HG03342 (cell line): ENCODE measurements around the gene DHX8.
"Not testable (repeated sequence)": the region's sequence is repeated elsewhere in the genome, so short reads cannot be mapped to it uniquely, and the experiment has no call there.

ENCODE experiments used
- ATAC-seq: cut with Tn5 transposase; IDR thresholded peaks from one replicate; pipeline ENCODE4 v1.9.1; 2021; ENCODE audit warnings: mild to moderate bottlenecking, moderate library complexity; ENCODE audit not compliant: unreplicated experiment

The DHX8 gene

DNA sequence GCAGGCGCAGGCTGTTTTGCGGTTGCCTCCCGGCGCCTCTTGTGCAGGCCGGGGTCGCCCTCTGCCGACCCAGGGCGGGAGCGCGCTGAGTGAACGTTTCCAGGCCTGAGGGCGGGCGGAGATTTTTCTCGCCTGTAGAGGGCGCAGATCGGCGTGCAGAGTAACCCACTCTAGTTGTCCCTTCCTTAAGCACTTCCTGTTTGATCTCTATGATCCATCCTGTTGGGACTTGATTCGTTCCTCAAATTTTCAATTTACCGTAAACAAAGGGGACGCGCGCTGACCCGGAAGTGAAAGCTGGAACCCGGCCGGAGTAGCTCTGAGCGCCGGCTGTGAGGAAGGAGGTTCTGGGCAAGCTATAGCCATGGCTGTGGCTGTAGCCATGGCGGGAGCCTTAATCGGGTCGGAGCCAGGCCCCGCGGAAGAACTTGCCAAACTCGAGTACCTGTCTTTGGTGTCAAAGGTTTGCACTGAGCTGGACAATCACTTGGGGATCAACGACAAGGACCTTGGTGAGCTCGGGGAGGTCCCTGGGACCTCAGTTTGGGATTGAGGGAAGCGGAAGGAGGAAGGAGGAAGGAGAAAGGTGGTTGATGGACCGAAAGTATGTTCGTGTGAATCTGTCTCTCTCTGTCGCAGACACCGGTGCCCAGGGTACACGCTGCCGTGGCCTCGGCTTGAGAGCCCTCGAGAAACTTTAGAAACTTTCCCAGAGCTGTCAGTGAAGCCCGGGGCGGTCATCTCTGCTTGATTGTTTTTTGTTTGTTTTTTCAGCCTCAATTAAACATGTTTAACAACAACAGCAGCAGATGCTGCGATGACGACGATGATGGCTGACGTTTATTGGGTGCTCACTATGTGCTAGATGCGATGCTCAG lies at the start of gene DHX8:
DHX8 (plus strand) TSS at position 302 of the 878 bp plus-strand sequence; CDS start at position 365, 63 bp downstream.
- peak; percentile 91 for ATAC-seq

DNA sequence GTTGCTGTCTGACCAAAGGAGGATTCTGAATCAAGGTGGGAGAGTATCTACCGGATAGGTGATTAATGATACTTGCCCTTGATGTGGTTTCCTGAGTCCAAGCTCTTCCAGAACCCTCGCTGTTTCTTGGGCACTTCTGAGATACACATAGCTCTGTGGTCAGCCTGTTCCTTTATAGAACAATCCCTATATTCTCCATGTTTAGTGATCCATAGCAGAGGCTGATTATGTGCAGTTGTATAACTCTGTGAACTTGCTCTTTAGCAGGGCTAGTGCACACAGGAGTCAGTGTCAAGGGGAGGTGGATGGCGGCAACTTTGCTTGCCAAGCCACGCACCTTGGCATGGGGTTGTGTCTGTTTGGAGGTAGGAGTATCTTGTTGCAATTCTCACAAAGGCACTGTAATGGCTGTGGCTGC lies 48.9 kb upstream of the DHX8 start:
- ATAC-seq: no peak

DNA sequence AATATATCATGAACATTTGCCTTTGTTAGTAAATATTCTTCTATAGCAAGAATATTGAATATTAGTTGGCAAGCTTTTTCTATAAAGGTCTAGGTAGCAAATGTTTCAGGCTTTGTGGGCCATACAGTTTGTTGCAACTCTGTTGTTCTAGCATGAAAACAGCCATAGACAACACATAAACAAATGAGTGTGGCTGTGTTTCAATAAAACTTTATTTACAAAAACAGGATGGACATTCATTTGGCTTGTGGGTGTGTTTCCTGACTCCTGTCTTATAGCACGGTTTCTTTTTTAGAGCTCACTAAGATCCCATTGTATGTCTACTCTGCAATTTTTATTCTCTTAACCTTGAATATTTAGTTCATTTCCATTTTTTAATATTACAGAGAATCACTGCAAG lies 46.0 kb upstream of the DHX8 start:
- no peak for ATAC-seq

DNA sequence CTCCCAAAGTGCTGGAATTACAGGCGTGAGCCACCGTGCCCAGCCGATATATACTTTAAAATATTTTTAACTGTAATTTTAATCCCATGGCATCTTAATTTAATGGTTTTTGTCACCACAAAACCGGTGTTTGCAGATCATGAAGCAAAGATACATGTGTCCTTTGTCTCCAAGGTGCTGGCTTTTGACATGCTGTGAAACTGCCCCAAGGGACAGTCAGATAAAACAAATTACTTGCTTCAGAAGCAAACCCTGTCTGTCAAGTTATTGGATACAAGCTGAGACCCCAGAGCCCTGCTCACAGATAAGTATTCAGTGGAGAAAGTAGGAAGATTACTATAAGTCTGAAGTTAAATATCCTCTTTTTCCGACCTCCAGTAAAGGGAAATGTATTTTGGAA lies 45.1 kb upstream of the DHX8 start:
- no peak for ATAC-seq

DNA sequence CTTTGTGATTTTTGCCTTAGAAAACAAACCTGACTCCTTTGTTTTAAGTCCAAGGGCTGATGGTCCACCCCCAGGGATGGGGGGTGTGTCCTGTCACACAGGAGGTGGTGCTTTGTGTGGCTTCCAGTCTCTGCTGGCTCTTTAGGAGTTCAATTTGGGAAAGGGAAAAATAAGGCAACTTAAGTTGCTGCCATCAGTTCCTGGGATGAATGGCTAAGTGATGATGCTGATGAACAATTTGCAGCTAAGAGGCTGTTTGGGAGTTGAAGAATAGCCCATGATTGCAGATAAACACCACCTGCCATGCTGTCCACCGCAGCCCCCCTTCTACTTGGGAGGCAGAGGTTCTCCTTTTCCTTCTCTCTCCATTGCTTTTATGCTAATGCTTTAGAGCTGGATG lies 44.7 kb upstream of the DHX8 start:
- no peak for ATAC-seq

DNA sequence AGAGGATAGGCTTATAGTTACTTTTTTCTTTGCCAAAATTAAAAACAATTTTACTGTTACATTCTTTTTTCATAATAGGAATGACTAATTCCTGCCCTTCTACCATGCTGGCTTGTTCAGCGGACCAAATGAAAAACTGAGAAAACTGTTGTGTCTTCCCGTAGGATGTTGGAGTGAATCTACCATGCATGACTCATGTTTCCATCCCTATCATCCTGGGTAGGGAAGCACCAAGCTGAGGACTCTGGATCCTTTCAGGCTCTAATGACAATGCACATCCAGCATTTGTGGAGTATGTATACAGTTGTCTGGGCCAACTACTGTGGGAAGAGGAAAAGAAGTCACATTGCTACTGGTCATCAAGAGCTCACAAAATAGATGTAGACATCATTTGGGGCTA lies 41.1 kb upstream of the DHX8 start:
- ATAC-seq: no peak

DNA sequence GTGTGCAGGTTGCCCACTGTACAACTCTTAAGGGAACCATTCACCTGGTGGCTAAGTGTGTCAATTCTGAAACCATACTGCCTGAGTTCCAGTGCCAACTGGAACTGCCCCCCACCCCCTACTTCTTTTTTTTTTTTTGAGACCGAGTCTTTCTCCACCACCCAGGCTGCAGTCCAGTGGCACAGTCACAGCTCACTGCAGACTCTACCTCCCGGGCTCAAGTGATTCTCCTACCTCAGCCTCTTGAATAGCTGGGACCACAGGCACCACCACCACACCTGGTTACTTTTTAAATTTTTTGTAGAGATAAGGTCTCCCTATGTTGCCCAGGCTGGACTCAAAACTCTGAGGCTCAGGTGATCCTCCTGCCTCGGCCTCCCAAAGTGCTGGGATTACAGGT lies 40.4 kb upstream of the DHX8 start:
- ATAC-seq: no peak

DNA sequence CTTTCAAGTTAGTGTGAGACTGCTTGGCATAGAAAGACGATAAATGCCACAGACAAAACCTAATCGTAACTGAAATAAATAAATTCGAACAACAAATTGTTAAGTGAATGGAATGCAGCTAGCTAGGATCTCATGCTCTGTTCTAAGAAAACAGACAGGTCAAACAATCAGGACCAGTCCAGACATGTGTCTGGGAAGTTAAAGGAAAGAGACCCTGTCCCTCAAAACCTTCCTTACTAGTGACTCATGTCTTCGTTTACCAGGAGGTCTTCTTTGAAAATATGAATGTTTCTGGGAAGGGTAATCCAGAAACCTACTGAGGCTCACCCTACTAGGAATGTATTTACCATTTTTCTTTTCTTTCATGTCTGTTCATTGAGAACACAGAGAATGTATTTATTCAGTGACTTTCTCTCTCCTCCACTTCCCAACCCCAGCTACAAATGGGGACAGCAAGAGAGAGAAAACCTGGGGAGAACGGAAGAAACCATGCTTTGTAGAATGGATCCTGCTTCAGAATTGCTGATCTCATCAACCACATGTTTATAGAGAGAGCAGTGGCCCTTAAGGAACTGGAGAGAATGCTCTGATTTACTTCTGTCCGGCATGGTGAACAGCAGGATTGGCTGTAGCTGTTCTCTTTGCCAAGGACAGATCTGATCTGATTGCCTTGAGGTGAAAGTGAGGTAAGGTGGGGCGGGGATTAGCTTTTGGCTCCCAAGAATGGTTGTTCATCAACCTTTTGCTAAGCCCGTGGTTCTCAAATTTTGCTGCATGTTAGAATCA lies 39.4 kb upstream of the DHX8 start:
- no peak for ATAC-seq

DNA sequence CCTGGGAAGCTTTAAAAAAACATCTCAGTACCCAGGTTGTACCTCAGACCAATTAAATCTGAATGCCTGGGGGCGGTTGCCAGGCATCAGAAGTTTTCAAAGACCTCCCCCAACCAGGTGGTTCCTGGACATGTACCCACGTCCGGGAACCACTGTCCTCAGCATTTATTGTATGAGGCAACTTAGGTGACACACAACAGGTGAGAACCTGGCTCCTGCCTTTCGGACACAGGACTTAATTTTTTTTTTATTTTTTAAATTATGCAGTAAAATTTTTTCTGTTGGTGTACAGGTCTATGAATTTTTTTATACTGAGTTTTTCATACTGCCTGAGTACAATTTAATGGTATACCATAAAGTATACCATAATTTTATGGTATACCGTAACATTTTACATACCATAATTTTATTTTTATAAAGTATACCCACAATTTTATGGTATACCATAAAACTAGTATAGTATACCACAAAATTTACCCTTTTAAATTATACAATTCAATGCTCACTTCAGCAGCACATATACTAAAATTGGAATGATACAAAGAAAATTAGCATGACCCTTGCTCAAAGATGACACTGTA lies 38.7 kb upstream of the DHX8 start:
- ATAC-seq: no peak

DNA sequence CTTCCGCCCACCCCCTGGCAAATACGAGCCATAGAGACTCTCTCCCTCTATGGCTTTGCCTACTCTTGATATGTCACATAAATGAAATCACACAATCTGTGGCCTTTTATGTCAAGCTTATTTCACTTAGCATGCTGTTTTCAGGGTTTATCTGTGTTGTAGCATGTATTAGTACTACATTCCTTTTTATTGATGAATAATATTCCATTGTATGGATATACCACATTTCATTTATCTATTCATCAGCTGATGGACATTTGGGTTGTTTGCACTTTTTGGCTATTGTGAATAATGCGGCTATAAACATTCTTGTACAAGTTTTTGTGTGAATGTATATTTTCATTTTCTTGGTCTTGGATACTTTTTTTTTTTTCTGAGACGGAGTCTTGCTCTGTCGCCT lies 37.0 kb upstream of the DHX8 start:
- no peak for ATAC-seq

DNA sequence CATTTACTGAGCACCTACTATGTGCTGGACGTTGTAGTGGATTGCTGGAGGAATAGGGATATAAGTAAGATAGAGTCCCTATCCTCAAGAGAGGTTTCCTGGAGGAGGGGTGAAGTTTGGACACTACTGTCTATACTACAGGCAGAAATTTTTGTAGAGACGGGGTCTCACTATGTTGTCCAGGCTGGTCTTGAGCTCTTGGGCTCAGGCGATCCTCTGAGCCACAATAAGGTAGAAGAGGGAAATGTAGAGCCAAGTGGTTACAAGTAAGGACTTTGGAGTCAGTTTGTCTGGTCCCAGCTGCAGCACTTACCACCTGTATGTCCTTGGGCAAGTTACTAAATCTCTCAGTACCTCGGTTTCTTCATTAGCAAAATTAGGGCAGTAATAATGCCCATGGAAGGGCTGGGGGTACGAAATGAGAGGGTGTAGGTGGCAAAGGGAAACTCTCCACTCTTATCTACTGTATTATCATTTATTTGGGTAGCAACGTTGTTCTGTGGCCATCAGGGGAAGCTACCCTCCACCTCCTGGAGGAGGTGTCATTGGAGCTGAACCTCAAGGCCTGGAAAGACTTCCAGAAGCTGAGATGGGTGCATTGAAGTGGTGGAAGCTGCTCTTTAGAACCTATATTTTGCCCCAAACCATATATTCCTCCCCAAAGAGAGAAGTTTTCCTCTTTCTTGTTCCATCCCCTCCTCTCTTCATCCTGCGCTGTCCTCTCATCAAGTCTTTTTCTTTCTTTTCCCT lies 34.9 kb upstream of the DHX8 start:
- ATAC-seq: no peak

DNA sequence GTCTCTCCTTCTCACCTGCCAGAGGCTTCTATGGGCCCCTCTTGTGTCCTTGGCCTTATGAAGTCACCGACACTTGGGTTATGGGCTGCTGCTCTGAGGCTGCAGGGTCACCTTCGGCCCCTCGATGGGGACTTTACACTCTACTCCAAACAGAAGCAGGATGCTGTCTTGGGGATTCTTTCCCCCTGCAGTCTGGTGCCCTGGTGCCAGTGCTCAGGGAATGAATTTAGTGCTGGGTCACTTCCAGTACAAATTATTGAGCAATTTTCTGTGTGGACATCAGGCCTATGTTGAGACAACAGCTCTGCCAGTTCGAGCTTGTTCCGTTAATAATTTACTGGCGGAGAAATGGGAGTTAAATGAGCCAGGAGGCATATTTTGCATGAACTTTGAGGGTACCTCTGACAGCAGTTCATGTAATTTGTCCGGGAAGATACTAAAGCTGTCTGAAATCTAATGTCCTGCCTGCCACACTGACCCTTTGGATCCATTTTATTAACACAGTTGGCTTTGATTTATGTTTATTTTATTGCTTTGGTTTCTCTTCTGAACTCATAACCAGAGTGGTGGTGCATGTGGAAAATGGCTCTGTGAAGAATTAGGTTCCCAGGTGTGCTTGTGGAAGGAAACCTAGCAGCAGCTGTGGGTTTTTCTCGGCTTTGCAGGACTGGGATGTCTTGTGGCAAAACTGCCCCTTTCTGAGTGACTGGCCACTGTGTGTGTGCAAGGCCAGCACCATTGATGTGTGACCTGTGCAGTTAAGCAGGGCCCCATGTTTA lies 34.1 kb upstream of the DHX8 start:
- no peak for ATAC-seq

DNA sequence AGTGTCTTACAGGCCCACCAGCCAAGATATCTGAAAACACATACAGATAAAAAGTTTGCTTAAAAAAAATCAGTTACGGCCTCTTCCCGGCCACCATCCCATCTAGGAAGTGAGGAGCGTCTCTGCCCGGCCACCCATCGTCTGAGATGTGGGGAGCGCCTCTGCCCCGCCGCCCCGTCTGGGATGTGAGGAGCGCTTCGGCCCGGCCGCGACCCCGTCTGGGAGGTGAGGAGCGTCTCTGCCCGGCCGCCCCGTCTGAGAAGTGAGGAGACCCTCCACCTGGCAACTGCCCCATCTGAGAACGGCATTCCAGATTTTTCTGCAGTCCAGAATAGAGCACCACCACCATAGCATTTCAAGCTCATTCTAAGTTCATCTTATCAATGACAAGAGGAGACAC lies 33.0 kb upstream of the DHX8 start:
- not testable (repeated sequence) for ATAC-seq

DNA sequence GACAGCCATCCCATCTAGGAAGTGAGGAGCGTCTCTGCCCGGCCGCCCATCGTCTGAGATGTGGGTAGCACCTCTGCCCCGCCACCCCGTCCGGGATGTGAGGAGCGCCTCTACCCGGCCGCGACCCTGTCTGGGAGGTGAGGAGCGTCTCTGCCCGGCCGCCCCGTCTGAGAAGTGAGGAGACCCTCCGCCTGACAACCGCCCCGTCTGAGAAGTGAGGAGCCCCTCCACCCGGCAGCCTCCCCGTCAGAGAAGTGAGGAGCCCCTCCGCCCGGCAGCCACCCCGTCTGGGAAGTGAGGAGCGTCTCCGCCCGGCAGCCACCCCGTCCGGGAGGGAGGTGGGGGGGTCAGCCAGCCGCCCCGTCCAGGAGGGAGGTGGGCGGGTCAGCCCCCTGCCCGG lies 32.0 kb upstream of the DHX8 start:
- ATAC-seq: not testable (repeated sequence)

DNA sequence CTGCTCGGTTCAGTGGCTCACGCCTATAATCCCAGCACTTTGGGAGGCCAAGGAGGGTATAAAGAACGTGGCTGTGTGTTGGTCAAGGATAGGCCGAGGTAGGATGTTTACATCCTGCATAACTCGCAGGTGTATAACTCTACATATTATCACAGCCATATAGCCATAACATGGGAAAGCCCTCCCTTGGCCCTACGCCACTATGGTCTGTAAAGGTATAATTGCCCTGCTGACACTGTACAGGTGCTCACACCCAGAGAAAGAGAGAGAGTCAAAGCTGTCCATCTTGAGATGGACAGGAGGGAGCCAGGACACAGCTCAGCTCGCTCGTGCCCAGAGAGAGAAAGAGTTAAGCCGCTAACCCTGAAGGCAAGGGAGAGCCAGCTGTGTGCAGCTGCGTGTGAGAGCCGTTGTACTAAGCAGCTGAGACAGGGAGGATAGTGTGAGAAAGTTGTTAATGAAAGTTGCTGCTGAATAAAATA lies 30.4 kb upstream of the DHX8 start:
- no peak for ATAC-seq

DNA sequence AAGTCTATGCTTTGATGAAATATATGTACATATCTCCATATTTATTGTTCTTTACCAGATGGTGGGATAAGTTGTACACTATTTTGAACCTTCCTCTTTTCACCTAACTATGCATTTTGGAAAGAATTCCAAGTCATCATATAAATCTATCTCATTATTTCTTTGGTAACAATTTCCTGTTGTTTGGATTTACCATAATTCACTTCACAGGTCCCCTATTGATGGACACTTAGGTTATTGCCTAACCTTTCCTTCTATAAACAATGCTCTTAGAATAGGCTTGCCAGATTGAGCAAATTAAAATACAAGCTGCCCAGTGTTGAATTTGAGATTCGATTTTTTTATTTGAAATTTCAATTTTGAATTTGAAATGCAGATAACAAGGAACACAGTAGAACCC lies 28.9 kb upstream of the DHX8 start:
- ATAC-seq: no peak

DNA sequence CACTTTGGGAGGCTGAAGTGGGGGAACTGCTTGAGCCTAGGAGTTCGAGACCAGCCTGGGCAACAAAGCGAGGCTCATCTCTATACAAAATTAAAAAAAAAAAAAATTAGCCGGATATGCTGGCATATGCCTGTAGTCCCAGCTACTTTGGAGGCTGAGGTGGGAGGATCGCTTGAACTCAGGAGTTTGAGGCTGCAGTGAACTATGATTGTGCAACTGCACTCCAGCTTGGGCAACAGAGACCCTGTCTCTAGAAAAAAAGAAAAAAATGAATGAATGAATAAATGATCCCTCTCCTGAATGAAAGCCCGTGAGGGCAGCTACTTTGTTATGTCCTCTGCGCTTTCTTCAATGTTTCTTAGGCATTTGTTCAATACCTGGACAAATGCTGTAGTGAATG lies 27.7 kb upstream of the DHX8 start:
- no peak for ATAC-seq

DNA sequence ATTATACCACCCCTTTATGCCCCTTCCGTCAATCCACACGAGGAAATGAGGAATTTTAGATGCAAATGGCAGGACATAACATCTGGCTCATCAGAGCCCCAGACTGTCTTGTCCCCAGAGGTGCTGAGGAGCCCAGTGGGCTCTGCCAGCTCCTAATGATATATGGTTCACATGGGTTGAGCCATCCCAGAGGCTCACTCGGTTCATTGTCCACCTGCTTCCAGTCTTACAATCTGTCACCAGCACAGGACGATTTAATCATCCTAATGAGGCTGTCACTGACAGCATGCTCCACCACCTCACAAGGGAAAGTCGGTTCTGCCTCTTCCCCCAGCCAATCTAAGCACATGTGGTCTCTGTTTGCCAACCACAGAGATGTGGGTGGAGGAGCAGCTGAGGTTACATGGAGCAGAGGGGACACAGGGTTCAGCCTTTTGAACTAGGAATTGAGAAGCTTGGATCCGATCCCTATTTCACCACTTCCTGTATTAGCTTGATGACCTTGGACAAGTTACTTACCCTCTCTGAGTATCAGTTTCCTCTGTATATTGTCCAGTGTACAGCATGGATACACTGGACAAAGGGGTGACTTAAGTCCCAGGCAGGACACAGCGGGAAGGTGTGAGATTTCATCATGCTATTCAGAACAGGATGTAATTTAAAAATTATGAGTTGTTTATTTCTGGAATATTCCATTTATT lies 27.0 kb upstream of the DHX8 start:
- no peak for ATAC-seq

DNA sequence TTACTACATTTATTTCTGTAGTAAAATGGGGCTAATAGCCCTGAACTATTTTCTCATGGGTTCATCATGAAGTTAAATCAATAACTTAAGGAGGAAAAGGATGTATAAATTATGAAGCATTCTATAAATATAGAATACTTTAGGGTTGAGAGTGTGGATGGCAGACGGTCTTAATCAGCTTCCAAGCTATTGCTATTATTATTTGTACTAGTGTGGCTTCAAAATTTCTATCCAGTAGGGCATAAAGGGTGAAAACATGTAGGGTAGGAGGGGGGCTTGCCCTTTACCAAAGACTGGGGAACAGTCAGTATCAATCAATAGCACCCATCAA lies 26.4 kb upstream of the DHX8 start:
- no peak for ATAC-seq

DNA sequence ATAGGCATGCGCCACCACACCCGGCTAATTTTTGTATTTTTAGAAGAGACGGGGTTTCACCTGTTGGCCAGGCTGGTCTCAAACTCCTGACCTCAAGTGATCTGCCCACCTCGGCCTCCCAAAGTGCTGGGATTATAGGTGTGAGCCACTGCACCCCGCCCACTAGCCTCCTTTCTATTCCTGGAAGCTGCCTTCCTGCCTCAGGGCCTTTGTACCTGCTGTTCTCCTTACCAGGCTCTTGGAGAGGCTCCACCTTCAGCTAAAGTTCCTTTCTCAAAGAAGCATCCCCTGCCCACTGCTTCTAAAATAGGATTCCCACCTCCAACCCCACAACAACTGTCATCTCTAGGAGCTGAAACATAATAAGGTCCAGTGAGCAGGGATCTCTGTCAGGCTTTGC lies 23.9 kb upstream of the DHX8 start:
- not testable (repeated sequence) for ATAC-seq
